Measurements from ENCODE around the gene NKTR.

NKTR gene

GRCh38 chr3:42662037-42662812, 61.7 kb downstream of the NKTR start:
- no peak for DNase-seq

- DNase-seq: no peak
Observed at GRCh38 chr3:42662813-42663535, 62.5 kb downstream of the NKTR start.

- DNase-seq: no peak
Observed at GRCh38 chr3:42663581-42664437, 63.3 kb downstream of the NKTR start.

- no peak for DNase-seq
Observed at GRCh38 chr3:42664438-42664803, 63.9 kb downstream of the NKTR start.

- no peak for DNase-seq
Observed at GRCh38 chr3:42665050-42665878, 64.8 kb downstream of the NKTR start.

GRCh38 chr3:42666022-42666421, 65.5 kb downstream of the NKTR start:
- no peak for DNase-seq

GRCh38 chr3:42666577-42666998, 66.1 kb downstream of the NKTR start:
- no peak for DNase-seq

GRCh38 chr3:42667096-42667522, 66.6 kb downstream of the NKTR start:
- DNase-seq: no peak

GRCh38 chr3:42667523-42668412, 67.3 kb downstream of the NKTR start:
- DNase-seq: no peak

- no peak for DNase-seq
Observed at GRCh38 chr3:42668413-42668760, 67.9 kb downstream of the NKTR start.

- DNase-seq: no peak
Observed at GRCh38 chr3:42668793-42669217, 68.3 kb downstream of the NKTR start.

GRCh38 chr3:42670051-42670576, 69.6 kb downstream of the NKTR start:
- DNase-seq: no peak

- no peak for DNase-seq
Observed at GRCh38 chr3:42670670-42671069, 70.2 kb downstream of the NKTR start.

GRCh38 chr3:42672515-42672914, 72.0 kb downstream of the NKTR start:
- no peak for DNase-seq

GRCh38 chr3:42673082-42673481, 72.6 kb downstream of the NKTR start:
- no peak for DNase-seq

- no peak for DNase-seq
Observed at GRCh38 chr3:42674146-42674545, 73.7 kb downstream of the NKTR start.

GRCh38 chr3:42675909-42676308, 75.4 kb downstream of the NKTR start:
- DNase-seq: no peak

GRCh38 chr3:42678447-42678846, 78.0 kb downstream of the NKTR start:
- DNase-seq: no peak

- no peak for DNase-seq
Observed at GRCh38 chr3:42680271-42680670, 79.8 kb downstream of the NKTR start.

GRCh38 chr3:42680806-42681205, 80.3 kb downstream of the NKTR start:
- no peak for DNase-seq
